HEK293 (cell line): Measurements from ENCODE around the gene RNF217.

Experiments used
- CTCF ChIA-PET: fragments of 350-600 bp; formaldehyde crosslinking; extraction: SDS; loops from one replicate; lab custom pipeline; 2021; ENCODE audit warnings: antibody characterized with exemption; lab: Yijun Ruan, JAX
- POLR2A ChIA-PET: fragments of 300-600 bp; formaldehyde crosslinking; extraction: SDS; loops from one replicate; lab custom pipeline; 2020; ENCODE audit warnings: antibody characterized with exemption, inconsistent platforms; lab: Yijun Ruan, JAX
- H3K27ac ChIP-seq: fragments of 200-500 bp; sonication (Bioruptor generic); 2 replicates; pipeline ENCODE4 v1.5.1; 2014; ENCODE audit warnings: low read depth, low read length, control low read depth, inconsistent platforms; ENCODE audit errors: extremely low read depth
- H3K36me3 ChIP-seq, 2 experiments: fragments of 200-500 bp in 1 of 2; sonication (Bioruptor generic) in 1 of 2; 1 replicate in 1 of 2; 2 replicates in 1 of 2; pipeline ENCODE4 v1.5.1; 2014 to 2017; ENCODE audit warnings: inconsistent platforms in 2 of 2, low read length in 2 of 2; ENCODE audit not compliant: control insufficient read depth in 2 of 2, insufficient read depth in 1 of 2
- H3K4me1 ChIP-seq: fragments of 200-500 bp; sonication (Bioruptor generic); 2 replicates; pipeline ENCODE4 v1.5.1; 2014; ENCODE audit warnings: mild to moderate bottlenecking, low read length, inconsistent platforms; ENCODE audit not compliant: control insufficient read depth, insufficient read depth
- H3K4me3 ChIP-seq: 2 replicates; pipeline ENCODE4 v1.5.1; 2011; ENCODE audit warnings: low read depth, mild to moderate bottlenecking, control low read depth, low read length, moderate library complexity
- H3K9me3 ChIP-seq: fragments of 200-500 bp; sonication (Bioruptor generic); 2 replicates; pipeline ENCODE4 v1.5.1; 2014; ENCODE audit warnings: low read depth, low read length, inconsistent platforms; ENCODE audit not compliant: control insufficient read depth, insufficient read depth
- AEBP2 ChIP-seq: fragments of 450-650 bp; formaldehyde crosslinking; IDR thresholded peaks from 2 replicates; pipeline ENCODE4 v1.5.1; 2016; ENCODE audit warnings: missing biosample characterization, missing genetic modification characterization, borderline replicate concordance
- FEZF1 ChIP-seq: fragments of 450-650 bp; formaldehyde crosslinking; IDR thresholded peaks from 2 replicates; pipeline ENCODE4 v1.5.1; 2016; ENCODE audit warnings: missing biosample characterization, missing genetic modification characterization
- GFI1B ChIP-seq: fragments of 450-650 bp; formaldehyde crosslinking; IDR thresholded peaks from 2 replicates; pipeline ENCODE4 v1.5.1; 2016; ENCODE audit warnings: missing biosample characterization, missing genetic modification characterization
- MEIS1 ChIP-seq: sonication (generic); formaldehyde crosslinking; IDR thresholded peaks from 2 replicates; pipeline ENCODE4 v1.8.1; 2022; ENCODE audit warnings: missing genetic modification reagents, mild to moderate bottlenecking, borderline replicate concordance
- MZF1 ChIP-seq: fragments of 450-650 bp; formaldehyde crosslinking; IDR thresholded peaks from 2 replicates; pipeline ENCODE4 v1.5.1; 2017; ENCODE audit warnings: missing biosample characterization, missing genetic modification characterization, borderline replicate concordance
- PRDM4 ChIP-seq: fragments of 450-650 bp; formaldehyde crosslinking; IDR thresholded peaks from 2 replicates; pipeline ENCODE4 v1.5.1; 2017; ENCODE audit warnings: missing biosample characterization, missing genetic modification characterization
- PRDM6 ChIP-seq: fragments of 450-650 bp; formaldehyde crosslinking; IDR thresholded peaks from 2 replicates; pipeline ENCODE4 v1.5.1; 2017; ENCODE audit warnings: missing biosample characterization, missing genetic modification characterization
- RBAK ChIP-seq: fragments of 450-650 bp; formaldehyde crosslinking; IDR thresholded peaks from 2 replicates; pipeline ENCODE4 v1.5.1; 2016; ENCODE audit warnings: missing biosample characterization, missing genetic modification characterization
- SCRT1 ChIP-seq: fragments of 450-650 bp; formaldehyde crosslinking; IDR thresholded peaks from 2 replicates; pipeline ENCODE4 v1.5.1; 2016; ENCODE audit warnings: missing biosample characterization, missing genetic modification characterization, borderline replicate concordance
- SETDB1 ChIP-seq: IDR thresholded peaks from one replicate; pipeline ENCODE4 v1.6.1; 2017; ENCODE audit warnings: mild to moderate bottlenecking, low read length, moderate library complexity, mixed read lengths; ENCODE audit not compliant: insufficient read length
- TRIM28 ChIP-seq: IDR thresholded peaks from 2 replicates; pipeline ENCODE4 v1.6.1; 2011; ENCODE audit warnings: low read length, control low read depth, borderline replicate concordance
- ZBTB17 ChIP-seq: fragments of 450-650 bp; formaldehyde crosslinking; IDR thresholded peaks from 2 replicates; pipeline ENCODE4 v1.5.1; 2016; ENCODE audit warnings: missing biosample characterization, missing genetic modification characterization
- ZBTB20 ChIP-seq: fragments of 450-650 bp; formaldehyde crosslinking; IDR thresholded peaks from 2 replicates; pipeline ENCODE4 v1.5.1; 2016; ENCODE audit warnings: missing biosample characterization, missing genetic modification characterization
- ZBTB48 ChIP-seq: fragments of 450-650 bp; formaldehyde crosslinking; IDR thresholded peaks from 2 replicates; pipeline ENCODE4 v1.5.1; 2016; ENCODE audit warnings: missing biosample characterization, missing genetic modification characterization
- ZNF146 ChIP-seq: fragments of 450-650 bp; formaldehyde crosslinking; IDR thresholded peaks from 2 replicates; pipeline ENCODE4 v1.5.1; 2016; ENCODE audit warnings: missing biosample characterization, missing genetic modification characterization
- ZNF175 ChIP-seq: fragments of 450-650 bp; formaldehyde crosslinking; IDR thresholded peaks from 2 replicates; pipeline ENCODE4 v1.5.1; 2016; ENCODE audit warnings: missing biosample characterization, missing genetic modification characterization
- ZNF223 ChIP-seq: fragments of 450-650 bp; formaldehyde crosslinking; IDR thresholded peaks from 2 replicates; pipeline ENCODE4 v1.5.1; 2016; ENCODE audit warnings: missing biosample characterization, missing genetic modification characterization
- ZNF433 ChIP-seq: fragments of 450-650 bp; formaldehyde crosslinking; IDR thresholded peaks from 2 replicates; pipeline ENCODE4 v1.5.1; 2016; ENCODE audit warnings: missing biosample characterization, missing genetic modification characterization, low read depth
- ZNF544 ChIP-seq: fragments of 450-650 bp; formaldehyde crosslinking; IDR thresholded peaks from 2 replicates; pipeline ENCODE4 v1.5.0; 2017; ENCODE audit warnings: missing biosample characterization, missing genetic modification characterization
- ZNF558 ChIP-seq: fragments of 450-650 bp; formaldehyde crosslinking; IDR thresholded peaks from 2 replicates; pipeline ENCODE4 v1.5.1; 2016; ENCODE audit warnings: missing biosample characterization, missing genetic modification characterization
- ZNF596 ChIP-seq: fragments of 450-650 bp; IDR thresholded peaks from 2 replicates; pipeline ENCODE4 v1.5.0; 2018; ENCODE audit warnings: missing biosample characterization, mild to moderate bottlenecking, missing genetic modification characterization, moderate library complexity
- ZNF610 ChIP-seq: fragments of 450-650 bp; formaldehyde crosslinking; IDR thresholded peaks from 2 replicates; pipeline ENCODE4 v1.5.1; 2016; ENCODE audit warnings: missing biosample characterization, missing genetic modification characterization, borderline replicate concordance
- ZNF658 ChIP-seq: fragments of 450-650 bp; formaldehyde crosslinking; IDR thresholded peaks from 2 replicates; pipeline ENCODE4; 2016; ENCODE audit warnings: missing biosample characterization, missing genetic modification characterization
- ZNF830 ChIP-seq: fragments of 450-650 bp; IDR thresholded peaks from 2 replicates; pipeline ENCODE4 v1.5.0; 2018; ENCODE audit warnings: missing biosample characterization, missing genetic modification characterization, low read depth, mild to moderate bottlenecking, moderate library complexity
- ZSCAN18 ChIP-seq: fragments of 450-650 bp; formaldehyde crosslinking; IDR thresholded peaks from 2 replicates; pipeline ENCODE4 v1.5.1; 2016; ENCODE audit warnings: missing biosample characterization, missing genetic modification characterization
- ZSCAN30 ChIP-seq: fragments of 450-650 bp; IDR thresholded peaks from 2 replicates; pipeline ENCODE4 v1.5.1; 2018; ENCODE audit warnings: missing biosample characterization, mild to moderate bottlenecking, missing genetic modification characterization, moderate library complexity
- TF ChIP-seq, protein P1 (sequence below): IDR thresholded peaks from 2 replicates; pipeline ENCODE4 v1.6.1; 2011; ENCODE audit warnings: mild to moderate bottlenecking, low read depth, low read length, borderline replicate concordance
- TF ChIP-seq, protein P2 (sequence below): fragments of 450-650 bp; formaldehyde crosslinking; IDR thresholded peaks from 2 replicates; pipeline ENCODE4; 2016; ENCODE audit warnings: missing biosample characterization, missing genetic modification characterization
- TF ChIP-seq, protein P3 (sequence below): fragments of 450-650 bp; formaldehyde crosslinking; IDR thresholded peaks from 2 replicates; pipeline ENCODE4 v1.5.1; 2016; ENCODE audit warnings: missing biosample characterization, missing genetic modification characterization

RNF217 gene

DNA sequence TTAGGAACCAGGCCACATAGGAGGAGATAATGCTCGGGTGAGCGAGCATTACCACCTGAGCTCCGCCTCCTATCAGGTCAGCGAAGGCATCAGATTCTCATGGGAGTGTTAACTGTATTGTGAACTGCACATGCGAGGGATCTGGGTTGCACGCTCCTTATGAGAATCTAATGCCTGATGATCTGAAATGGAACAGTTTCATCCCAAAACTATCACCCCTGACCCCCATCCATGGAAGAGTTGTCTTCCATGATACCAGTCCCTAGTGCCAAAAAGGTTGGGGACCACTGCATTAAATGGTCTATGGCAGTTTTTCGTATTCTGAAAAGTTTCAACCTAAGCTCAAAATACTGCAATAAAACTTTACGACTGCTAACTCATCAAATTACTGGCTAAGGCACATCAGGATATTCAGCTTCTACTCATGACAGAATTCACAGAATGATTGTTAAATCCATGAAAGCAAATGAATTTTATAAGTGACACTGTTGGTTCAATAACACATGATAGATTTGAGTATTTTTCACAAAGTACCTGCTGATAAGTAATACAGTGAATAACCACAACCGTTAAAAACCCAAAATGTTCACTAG lies 25.9 kb downstream of the RNF217 start:
- H3K4me3 ChIP-seq = no peak overlapping the region
- H3K27ac ChIP-seq = no peak overlapping the region
- H3K9me3 ChIP-seq = no peaks in the 10 kb centered on the region
- H3K4me1 ChIP-seq = peaks cover 22% of the 10 kb centered on the region
- no peaks in the 10 kb centered on the region for H3K36me3 ChIP-seq
- CTCF ChIA-PET = interaction anchor here (0.8 to 1.1 kb wide), 2 partner anchors 11 to 126 kb away, joined by 3 to 4 read pairs; no protein-coding TSS in a partner anchor
- POLR2A ChIA-PET = interaction anchor here (1.0 kb wide), 1 partner anchor 10 kb away, joined by 3 read pairs; no protein-coding TSS in a partner anchor
- TF ChIP-seq ZBTB17 (tag by site-specific recombination) (no peak), AEBP2 (tag by site-specific recombination) (no peak), TRIM28 (peak; percentile 97), SCRT1 (tag by site-specific recombination) (no peak), ZSCAN30 (tag by site-specific recombination) (peak; percentile 34; the same call in 1 of the 2 replicates), RBAK (tag by site-specific recombination) (no peak), ZBTB48 (tag by site-specific recombination) (no peak), MZF1 (peak; percentile 81; the same call in 1 of the 2 replicates), ZNF223 (tag by site-specific recombination) (no peak), ZNF658 (tag by site-specific recombination) (no peak), ZSCAN18 (no peak), ZNF610 (peak; percentile 89; the same call in 1 of the 2 replicates), GFI1B (tag by site-specific recombination) (no peak), ZNF544 (no peak), PRDM6 (tag by site-specific recombination) (peak; percentile 64), ZNF558 (tag by site-specific recombination) (no peak), ZNF433 (no peak), ZNF830 (tag by site-specific recombination) (no peak), ZNF175 (tag by site-specific recombination) (no peak), ZNF596 (tag by site-specific recombination) (no peak), ZNF146 (tag by site-specific recombination) (no peak), PRDM4 (peak; percentile 20; the same call in 1 of the 2 replicates), SETDB1 (peak; percentile 87), MEIS1 (CRISPR knock-in tag) (no peak), ZBTB20 (tag by site-specific recombination) (no peak), FEZF1 (tag by site-specific recombination) (no peak)
- TF ChIP-seq, protein P1, sequence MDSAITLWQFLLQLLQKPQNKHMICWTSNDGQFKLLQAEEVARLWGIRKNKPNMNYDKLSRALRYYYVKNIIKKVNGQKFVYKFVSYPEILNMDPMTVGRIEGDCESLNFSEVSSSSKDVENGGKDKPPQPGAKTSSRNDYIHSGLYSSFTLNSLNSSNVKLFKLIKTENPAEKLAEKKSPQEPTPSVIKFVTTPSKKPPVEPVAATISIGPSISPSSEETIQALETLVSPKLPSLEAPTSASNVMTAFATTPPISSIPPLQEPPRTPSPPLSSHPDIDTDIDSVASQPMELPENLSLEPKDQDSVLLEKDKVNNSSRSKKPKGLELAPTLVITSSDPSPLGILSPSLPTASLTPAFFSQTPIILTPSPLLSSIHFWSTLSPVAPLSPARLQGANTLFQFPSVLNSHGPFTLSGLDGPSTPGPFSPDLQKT = no peak
- TF ChIP-seq, protein P2, sequence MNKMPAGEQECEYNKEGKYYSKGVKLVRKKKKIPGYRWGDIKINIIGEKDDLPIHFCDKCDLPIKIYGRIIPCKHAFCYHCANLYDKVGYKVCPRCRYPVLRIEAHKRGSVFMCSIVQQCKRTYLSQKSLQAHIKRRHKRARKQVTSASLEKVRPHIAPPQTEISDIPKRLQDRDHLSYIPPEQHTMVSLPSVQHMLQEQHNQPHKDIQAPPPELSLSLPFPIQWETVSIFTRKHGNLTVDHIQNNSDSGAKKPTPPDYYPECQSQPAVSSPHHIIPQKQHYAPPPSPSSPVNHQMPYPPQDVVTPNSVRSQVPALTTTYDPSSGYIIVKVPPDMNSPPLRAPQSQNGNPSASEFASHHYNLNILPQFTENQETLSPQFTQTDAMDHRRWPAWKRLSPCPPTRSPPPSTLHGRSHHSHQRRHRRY = no peak
- TF ChIP-seq, protein P3, sequence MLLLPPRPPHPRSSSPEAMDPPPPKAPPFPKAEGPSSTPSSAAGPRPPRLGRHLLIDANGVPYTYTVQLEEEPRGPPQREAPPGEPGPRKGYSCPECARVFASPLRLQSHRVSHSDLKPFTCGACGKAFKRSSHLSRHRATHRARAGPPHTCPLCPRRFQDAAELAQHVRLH (tag by site-specific recombination) = no peak
